GM21717 (cell line): Measurements from ENCODE around the gene ANKDD1A.

Experiments
- ATAC-seq: cut with Tn5 transposase; IDR thresholded peaks from one replicate; pipeline ENCODE4 v1.9.1; 2021; ENCODE audit warnings: mild to moderate bottlenecking, moderate library complexity; ENCODE audit not compliant: unreplicated experiment

The ANKDD1A gene

GRCh38 chr15:64959128-64959527 is 47.4 kb downstream of the ANKDD1A start:
- no peak for ATAC-seq

- ATAC-seq = no peak
These were observed 48.5 kb downstream of the ANKDD1A start for GRCh38 chr15:64960153-64960552.

GRCh38 chr15:64961013-64961412 is 49.3 kb downstream of the ANKDD1A start:
- ATAC-seq = no peak

GRCh38 chr15:64969401-64969800 is 57.7 kb downstream of the ANKDD1A start:
- no peak for ATAC-seq

- no peak for ATAC-seq
These were observed 59.0 kb downstream of the ANKDD1A start for GRCh38 chr15:64970698-64971097.

GRCh38 chr15:64975390-64975789 is 63.7 kb downstream of the ANKDD1A start:
- no peak for ATAC-seq

GRCh38 chr15:64979252-64979710 is 67.6 kb downstream of the ANKDD1A start:
- ATAC-seq = no peak

GRCh38 chr15:64981812-64982431 is 70.2 kb downstream of the ANKDD1A start:
- no peak for ATAC-seq

GRCh38 chr15:64982472-64982871 is 70.8 kb downstream of the ANKDD1A start:
- ATAC-seq = no peak

- no peak for ATAC-seq
These were observed 73.8 kb downstream of the ANKDD1A start for GRCh38 chr15:64985366-64986033.

- ATAC-seq = no peak
These were observed 75.4 kb downstream of the ANKDD1A start for GRCh38 chr15:64987136-64987535.

- peak; percentile 90 for ATAC-seq
These were observed 77.9 kb downstream of the ANKDD1A start, which contains the start of gene SPG21 for GRCh38 chr15:64989416-64990167. Gene SPG21, minus strand, starts transcription at chr15:64989914. Its CDS starts 6,345 bp downstream, at chr15:64983569.

- ATAC-seq = no peak
These were observed 78.4 kb downstream of the ANKDD1A start for GRCh38 chr15:64990168-64990470.

- ATAC-seq = no peak
These were observed 79.9 kb downstream of the ANKDD1A start for GRCh38 chr15:64991536-64992135.

- ATAC-seq = no peak
These were observed 81.6 kb downstream of the ANKDD1A start for GRCh38 chr15:64993290-64993689.

- no peak for ATAC-seq
These were observed 85.4 kb downstream of the ANKDD1A start for GRCh38 chr15:64997066-64997465.

- no peak for ATAC-seq
These were observed 86.2 kb downstream of the ANKDD1A start for GRCh38 chr15:64997745-64998375.

- ATAC-seq = no peak
These were observed 93.3 kb downstream of the ANKDD1A start for GRCh38 chr15:65004993-65005392.

- ATAC-seq = no peak
These were observed 95.2 kb downstream of the ANKDD1A start for GRCh38 chr15:65006876-65007275.
